ENCODE results near the gene C9. TPM values are rescaled to one million over a fixed set of nuclear protein-coding genes. Genes with fewer than 3 reads are reported as not detected.

C9 gene
- total RNA-seq, 1 donor from 2014 or later: not detected

DNA sequence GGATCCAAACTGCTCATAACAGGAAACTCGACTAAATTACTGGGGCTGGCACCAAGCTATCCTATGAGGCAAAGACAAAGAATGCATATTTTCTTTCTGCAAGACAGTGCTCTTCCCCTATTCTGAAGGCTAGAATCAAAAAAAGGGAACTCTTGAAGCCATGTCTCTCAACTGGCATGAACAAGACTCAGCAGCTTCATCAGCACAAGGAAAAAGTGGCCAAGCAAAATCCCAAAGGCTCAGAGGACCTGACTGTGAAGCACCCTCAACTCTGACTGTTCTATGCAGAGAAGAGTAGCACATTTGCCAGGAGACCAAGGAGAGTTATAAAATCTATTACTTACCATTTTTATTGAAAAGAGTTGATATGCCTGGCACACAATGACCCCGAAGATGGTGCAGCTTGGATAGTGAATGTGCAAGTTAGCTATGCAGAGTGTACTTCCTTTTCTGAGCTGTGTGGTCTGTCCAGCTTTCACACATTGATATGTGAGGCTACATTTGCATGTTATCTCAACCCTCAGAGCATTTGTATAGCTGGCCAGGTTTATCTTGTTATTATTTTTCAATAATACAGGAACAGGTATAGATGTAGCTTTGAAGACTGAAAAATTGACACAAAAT is 94.0 kb downstream of the C9 start:
- Mint-ChIP-seq H3K27me3 (ENCODE audit: low read depth) (no peaks in the 10 kb centered on the region), H3K36me3 (no peaks in the 10 kb centered on the region)

DNA sequence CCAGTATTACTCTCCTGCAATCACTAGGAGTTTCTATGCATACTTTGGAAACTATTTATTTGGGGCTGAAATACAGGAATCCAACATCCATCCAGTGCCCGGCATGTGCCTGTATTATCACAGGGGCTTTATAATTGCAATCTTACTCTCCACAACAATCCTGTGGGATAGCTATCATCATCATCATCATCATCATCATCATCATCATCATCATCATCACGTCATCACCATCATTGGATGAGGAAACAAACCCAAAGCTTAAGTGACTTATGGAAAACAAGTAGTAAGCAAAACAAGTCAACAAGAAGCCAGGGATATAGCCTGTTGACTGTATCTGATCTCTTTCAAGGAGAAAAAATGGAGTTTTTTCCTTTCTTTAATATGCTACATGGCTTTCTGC is 97.1 kb downstream of the C9 start:
- H3K27me3 Mint-ChIP-seq (ENCODE audit: low read depth): no peaks in the 10 kb centered on the region
- no peak for DNase-seq (ENCODE audit: low spot score in 2 of 2, unreplicated experiment in 2 of 2)
- H3K27ac Mint-ChIP-seq: no peak overlapping the region
- no peaks in the 10 kb centered on the region for H3K4me1 Mint-ChIP-seq
- H3K9me3 Mint-ChIP-seq: no peaks in the 10 kb centered on the region
- no peaks in the 10 kb centered on the region for H3K36me3 Mint-ChIP-seq
- no peak overlapping the region for H3K4me3 Mint-ChIP-seq
- no peak for TF ChIP-seq CTCF (IDR thresholded peaks at IDR 0.05; ENCODE audit: unreplicated experiment)

More for the DNA sequence above, 94.0 kb downstream of the C9 start:
- no peak overlapping the region for H3K27ac Mint-ChIP-seq
- no peak overlapping the region for H3K4me3 Mint-ChIP-seq
- no peaks in the 10 kb centered on the region for H3K9me3 Mint-ChIP-seq
- DNase-seq (ENCODE audit: low spot score in 2 of 2, unreplicated experiment in 2 of 2): no peak
- H3K4me1 Mint-ChIP-seq: no peaks in the 10 kb centered on the region
- no peak for TF ChIP-seq CTCF (IDR thresholded peaks at IDR 0.05; ENCODE audit: unreplicated experiment)

- H3K9me3 Mint-ChIP-seq: no peaks in the 10 kb centered on the region
- no peak overlapping the region for H3K4me3 Mint-ChIP-seq
- DNase-seq (ENCODE audit: low spot score in 2 of 2, unreplicated experiment in 2 of 2): no peak
- no peaks in the 10 kb centered on the region for H3K4me1 Mint-ChIP-seq
- no peak overlapping the region for H3K27ac Mint-ChIP-seq
- H3K36me3 Mint-ChIP-seq: no peaks in the 10 kb centered on the region
- no peaks in the 10 kb centered on the region for H3K27me3 Mint-ChIP-seq (ENCODE audit: low read depth)
- TF ChIP-seq CTCF (IDR thresholded peaks at IDR 0.05; ENCODE audit: unreplicated experiment): no peak
These were observed 97.9 kb downstream of the C9 start for GRCh38 chr5:39266442-39266841.

- Mint-ChIP-seq H3K36me3 (no peaks in the 10 kb centered on the region), H3K27ac (no peak overlapping the region), H3K27me3 (ENCODE audit: low read depth) (no peaks in the 10 kb centered on the region), H3K9me3 (no peaks in the 10 kb centered on the region), H3K4me1 (no peaks in the 10 kb centered on the region), H3K4me3 (no peak overlapping the region)
- no peak for TF ChIP-seq CTCF (IDR thresholded peaks at IDR 0.05; ENCODE audit: unreplicated experiment)
- DNase-seq (ENCODE audit: low spot score in 2 of 2, unreplicated experiment in 2 of 2): no peak
These were observed 99.8 kb downstream of the C9 start for GRCh38 chr5:39264528-39264927.

DNA sequence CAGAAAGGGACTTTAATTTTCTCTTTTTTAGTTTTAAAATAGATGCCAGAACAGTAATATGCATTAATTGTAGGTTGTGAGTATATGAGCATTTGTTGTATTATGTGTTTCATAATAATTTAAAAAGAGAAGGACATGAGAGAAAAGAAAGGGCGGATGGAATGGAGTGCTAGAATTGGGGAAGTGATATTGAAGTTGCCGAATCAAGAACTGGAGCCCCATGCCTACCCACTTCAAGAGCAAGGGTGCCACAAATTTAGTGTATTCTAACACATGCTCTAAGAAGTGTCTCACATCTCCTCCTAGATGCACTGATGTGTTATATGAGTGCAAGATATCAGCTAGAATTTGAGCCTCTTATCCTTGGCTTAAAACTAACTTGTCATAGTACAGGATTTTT is 101.3 kb downstream of the C9 start:
- TF ChIP-seq CTCF (IDR thresholded peaks at IDR 0.05; ENCODE audit: unreplicated experiment): no peak
- no peak for DNase-seq (ENCODE audit: low spot score in 2 of 2, unreplicated experiment in 2 of 2)
- Mint-ChIP-seq H3K9me3 (no peaks in the 10 kb centered on the region), H3K27me3 (ENCODE audit: low read depth) (no peaks in the 10 kb centered on the region), H3K27ac (no peak overlapping the region), H3K4me3 (no peak overlapping the region), H3K4me1 (no peaks in the 10 kb centered on the region), H3K36me3 (no peaks in the 10 kb centered on the region)

- no peak for DNase-seq (ENCODE audit: low spot score in 2 of 2, unreplicated experiment in 2 of 2)
- no peak overlapping the region for H3K27ac Mint-ChIP-seq
- H3K9me3 Mint-ChIP-seq: no peaks in the 10 kb centered on the region
- no peak for TF ChIP-seq CTCF (IDR thresholded peaks at IDR 0.05; ENCODE audit: unreplicated experiment)
- H3K4me3 Mint-ChIP-seq: no peak overlapping the region
- no peaks in the 10 kb centered on the region for H3K36me3 Mint-ChIP-seq
- no peaks in the 10 kb centered on the region for H3K27me3 Mint-ChIP-seq (ENCODE audit: low read depth)
- no peaks in the 10 kb centered on the region for H3K4me1 Mint-ChIP-seq
These were observed 104.2 kb downstream of the C9 start for GRCh38 chr5:39260095-39260494.

All from mesothelial cell of epicardium (in vitro differentiated cells).